Activated CD4-positive, alpha-beta memory T cell treated with anti-CD3 and anti-CD28 coated beads, Interleukin-2, amount 10 ng/mL, durations not matched to agents 7 days and 5 days (primary cell): ENCODE data around the gene HINT2. TPM values are rescaled to one million over a fixed set of nuclear protein-coding genes. Genes with fewer than 3 reads are reported as not detected.

ENCODE experiments used
- CTCF ChIA-PET: fragments of 350-600 bp; sonication (Branson Sonifier 250); formaldehyde crosslinking; loops from one replicate; lab custom pipeline; 2021; ENCODE audit warnings: antibody characterized with exemption, inconsistent platforms; lab: Charles Lee
- POLR2A ChIA-PET: fragments of 350-600 bp; sonication (Branson Sonifier 250); formaldehyde crosslinking; loops from one replicate; lab custom pipeline; 2021; ENCODE audit warnings: antibody characterized with exemption; lab: Charles Lee
- DNase-seq: peaks from one replicate; pipeline ENCODE4 v3.0.0-alpha.2; 2020
- H3K27ac Mint-ChIP-seq: one replicate; pipeline ENCODE4 v1.8.0; 2021; ENCODE audit warnings: mild to moderate bottlenecking, mixed read lengths
- H3K27me3 Mint-ChIP-seq: one replicate; pipeline ENCODE4 v1.8.0; 2021; ENCODE audit warnings: mixed read lengths
- H3K36me3 Mint-ChIP-seq: one replicate; pipeline ENCODE4 v1.8.0; 2021; ENCODE audit warnings: low read depth, mixed read lengths
- H3K4me1 Mint-ChIP-seq: one replicate; pipeline ENCODE4 v1.8.0; 2021; ENCODE audit warnings: mixed read lengths
- H3K4me3 Mint-ChIP-seq: one replicate; pipeline ENCODE4 v1.8.0; 2021; ENCODE audit warnings: mild to moderate bottlenecking, mixed read lengths
- H3K9me3 Mint-ChIP-seq: one replicate; pipeline ENCODE4 v1.8.0; 2021; ENCODE audit warnings: mixed read lengths
- total RNA-seq, 2 experiments: library from RNA; stranded (reverse); gene quantifications; one replicate each; pipeline ENCODE4 v1.2.3, GENCODE V29; 2021

Gene HINT2
- total RNA-seq, 2 experiments from 2014 or later: 77.8 to 79.2 TPM

- Mint-ChIP-seq H3K36me3 (peaks cover 21% of the 10 kb centered on the region), H3K4me3 (no peak overlapping the region), H3K4me1 (no peaks in the 10 kb centered on the region), H3K9me3 (no peaks in the 10 kb centered on the region), H3K27me3 (no peaks in the 10 kb centered on the region), H3K27ac (no peak overlapping the region)
- DNase-seq: no peak
- ChIA-PET POLR2A (interaction anchor here (1.1 kb wide), 1 partner anchor 25 kb away, joined by 3 read pairs; no protein-coding TSS in a partner anchor), CTCF (interaction anchor here (1.5 to 1.6 kb wide), 2 partner anchors 9 to 121 kb away, joined by 4 to 5 read pairs; no protein-coding TSS in a partner anchor)
These were observed 33.8 kb downstream of the HINT2 start for GRCh38 chr9:35781066-35781465.

GRCh38 chr9:35778496-35778895, 36.3 kb downstream of the HINT2 start:
- H3K27ac Mint-ChIP-seq: no peak overlapping the region
- peaks cover 9% of the 10 kb centered on the region for H3K36me3 Mint-ChIP-seq
- ChIA-PET POLR2A (no interaction called here), CTCF (interaction anchor here (0.8 to 2.2 kb wide), 7 partner anchors 12 to 176 kb away, joined by 3 to 8 read pairs (median 4); no protein-coding TSS in a partner anchor)
- DNase-seq: no peak
- H3K9me3 Mint-ChIP-seq: no peaks in the 10 kb centered on the region
- no peaks in the 10 kb centered on the region for H3K27me3 Mint-ChIP-seq
- no peak overlapping the region for H3K4me3 Mint-ChIP-seq
- no peaks in the 10 kb centered on the region for H3K4me1 Mint-ChIP-seq

GRCh38 chr9:35776018-35776417, 38.8 kb downstream of the HINT2 start:
- POLR2A ChIA-PET: no interaction called here
- DNase-seq: no peak
- Mint-ChIP-seq H3K36me3 (peaks cover 5% of the 10 kb centered on the region), H3K27me3 (no peaks in the 10 kb centered on the region), H3K4me3 (no peak overlapping the region), H3K4me1 (no peaks in the 10 kb centered on the region), H3K27ac (no peak overlapping the region), H3K9me3 (no peaks in the 10 kb centered on the region)
- CTCF ChIA-PET: interaction anchor here (1.1 to 1.3 kb wide), 3 partner anchors 14 to 27 kb away, joined by 3 to 6 read pairs (median 4); partner anchors contain the start of genes GBA2 and RGP1

GRCh38 chr9:35774907-35775635, 39.8 kb downstream of the HINT2 start:
- no peak overlapping the region for H3K4me3 Mint-ChIP-seq
- H3K4me1 Mint-ChIP-seq: no peaks in the 10 kb centered on the region
- ChIA-PET POLR2A (no interaction called here), CTCF (interaction anchor here (0.8 to 1.3 kb wide), 6 partner anchors 15 to 128 kb away, joined by 3 to 6 read pairs (median 3); partner anchors contain the start of genes GBA2 and RGP1)
- H3K9me3 Mint-ChIP-seq: no peaks in the 10 kb centered on the region
- H3K36me3 Mint-ChIP-seq: peaks cover under 1% of the 10 kb centered on the region
- no peaks in the 10 kb centered on the region for H3K27me3 Mint-ChIP-seq
- no peak for DNase-seq
- no peak overlapping the region for H3K27ac Mint-ChIP-seq

GRCh38 chr9:35771943-35772342, 42.9 kb downstream of the HINT2 start:
- no peak for DNase-seq
- ChIA-PET POLR2A (interaction anchor here (2.0 kb wide), 1 partner anchor 11 kb away, joined by 5 read pairs; no protein-coding TSS in a partner anchor), CTCF (interaction anchor here (0.8 to 1.2 kb wide), 3 partner anchors 8 to 110 kb away, joined by 3 to 4 read pairs (median 4); no protein-coding TSS in a partner anchor)
- Mint-ChIP-seq H3K27me3 (no peaks in the 10 kb centered on the region), H3K4me1 (no peaks in the 10 kb centered on the region), H3K4me3 (no peak overlapping the region), H3K27ac (no peak overlapping the region), H3K36me3 (no peaks in the 10 kb centered on the region), H3K9me3 (no peaks in the 10 kb centered on the region)

- no peaks in the 10 kb centered on the region for H3K36me3 Mint-ChIP-seq
- no peaks in the 10 kb centered on the region for H3K27me3 Mint-ChIP-seq
- H3K9me3 Mint-ChIP-seq: no peaks in the 10 kb centered on the region
- no peak overlapping the region for H3K4me3 Mint-ChIP-seq
- H3K27ac Mint-ChIP-seq: no peak overlapping the region
- ChIA-PET CTCF (interaction anchor here (0.6 to 0.8 kb wide), 2 partner anchors 15 to 26 kb away, joined by 3 to 4 read pairs; no protein-coding TSS in a partner anchor), POLR2A (interaction anchor here (1.2 to 2.0 kb wide), 2 partner anchors 11 to 23 kb away, joined by 4 to 5 read pairs; partner anchors contain the start of genes GBA2 and RGP1)
- DNase-seq: no peak
- no peaks in the 10 kb centered on the region for H3K4me1 Mint-ChIP-seq
These were observed 43.3 kb downstream of the HINT2 start for GRCh38 chr9:35771534-35771933.

- Mint-ChIP-seq H3K36me3 (no peaks in the 10 kb centered on the region), H3K27ac (no peak overlapping the region), H3K9me3 (no peaks in the 10 kb centered on the region), H3K4me1 (no peaks in the 10 kb centered on the region), H3K27me3 (no peaks in the 10 kb centered on the region), H3K4me3 (no peak overlapping the region)
- POLR2A ChIA-PET: interaction anchor here (1.2 to 2.0 kb wide), 2 partner anchors 10 to 23 kb away, joined by 4 to 5 read pairs; partner anchors contain the start of genes GBA2 and RGP1
- no peak for DNase-seq
- CTCF ChIA-PET: interaction anchor here (0.6 to 0.8 kb wide), 2 partner anchors 14 to 26 kb away, joined by 3 to 4 read pairs; no protein-coding TSS in a partner anchor
These were observed 43.8 kb downstream of the HINT2 start for GRCh38 chr9:35771075-35771433.

GRCh38 chr9:35769763-35770162, 45.1 kb downstream of the HINT2 start:
- Mint-ChIP-seq H3K4me3 (no peak overlapping the region), H3K36me3 (no peaks in the 10 kb centered on the region), H3K9me3 (no peaks in the 10 kb centered on the region), H3K4me1 (no peaks in the 10 kb centered on the region), H3K27me3 (no peaks in the 10 kb centered on the region), H3K27ac (no peak overlapping the region)
- CTCF ChIA-PET: interaction anchor here (0.7 to 2.0 kb wide), 4 partner anchors 14 to 295 kb away, joined by 3 to 6 read pairs (median 4); no protein-coding TSS in a partner anchor
- no peak for DNase-seq
- POLR2A ChIA-PET: interaction anchor here (2.1 kb wide), 1 partner anchor 21 kb away, joined by 7 read pairs; the partner anchor contains the start of genes GBA2 and RGP1

GRCh38 chr9:35767458-35767857, 47.4 kb downstream of the HINT2 start:
- H3K4me1 Mint-ChIP-seq: no peaks in the 10 kb centered on the region
- H3K27me3 Mint-ChIP-seq: no peaks in the 10 kb centered on the region
- no peaks in the 10 kb centered on the region for H3K36me3 Mint-ChIP-seq
- no peak overlapping the region for H3K4me3 Mint-ChIP-seq
- CTCF ChIA-PET: interaction anchor here (1.3 kb wide), 1 partner anchor 59 kb away, joined by 3 read pairs; no protein-coding TSS in a partner anchor
- H3K27ac Mint-ChIP-seq: no peak overlapping the region
- H3K9me3 Mint-ChIP-seq: no peaks in the 10 kb centered on the region
- DNase-seq: no peak
- POLR2A ChIA-PET: no interaction called here

GRCh38 chr9:35766997-35767396, 47.8 kb downstream of the HINT2 start:
- POLR2A ChIA-PET: no interaction called here
- Mint-ChIP-seq H3K36me3 (no peaks in the 10 kb centered on the region), H3K27ac (no peak overlapping the region), H3K4me3 (no peak overlapping the region), H3K9me3 (no peaks in the 10 kb centered on the region), H3K4me1 (no peaks in the 10 kb centered on the region), H3K27me3 (no peaks in the 10 kb centered on the region)
- DNase-seq: no peak
- CTCF ChIA-PET: no interaction called here

GRCh38 chr9:35763803-35764202, 51.0 kb downstream of the HINT2 start:
- CTCF ChIA-PET: interaction anchor here (0.8 to 1.2 kb wide), 2 partner anchors 9 to 67 kb away, joined by 3 read pairs; no protein-coding TSS in a partner anchor
- POLR2A ChIA-PET: no interaction called here
- H3K4me3 Mint-ChIP-seq: no peak overlapping the region
- DNase-seq: no peak
- no peak overlapping the region for H3K27ac Mint-ChIP-seq
- no peaks in the 10 kb centered on the region for H3K36me3 Mint-ChIP-seq
- peaks cover 16% of the 10 kb centered on the region for H3K4me1 Mint-ChIP-seq
- H3K9me3 Mint-ChIP-seq: no peaks in the 10 kb centered on the region
- no peaks in the 10 kb centered on the region for H3K27me3 Mint-ChIP-seq

- no peaks in the 10 kb centered on the region for H3K27me3 Mint-ChIP-seq
- DNase-seq: no peak
- no peak overlapping the region for H3K27ac Mint-ChIP-seq
- H3K4me3 Mint-ChIP-seq: no peak overlapping the region
- ChIA-PET POLR2A (no interaction called here), CTCF (interaction anchor here (0.6 to 0.8 kb wide), 2 partner anchors 15 to 33 kb away, joined by 3 read pairs; no protein-coding TSS in a partner anchor)
- no peaks in the 10 kb centered on the region for H3K9me3 Mint-ChIP-seq
- no peaks in the 10 kb centered on the region for H3K36me3 Mint-ChIP-seq
- peaks cover 22% of the 10 kb centered on the region for H3K4me1 Mint-ChIP-seq
These were observed 51.7 kb downstream of the HINT2 start for GRCh38 chr9:35763181-35763580.
